Heart right ventricle (tissue), 16 donors: Measurements from ENCODE around the gene CLDND1. TPM values are rescaled to one million over a fixed set of nuclear protein-coding genes. Genes with fewer than 3 reads are reported as not detected.

Experiments
- ATAC-seq, 8 donors: fragments of 200-7000 bp; cut with Tn5 transposase; one replicate each; pipeline ENCODE4 v1.9.1; 2020; ENCODE audit warnings: mild to moderate bottlenecking in 8 of 8, moderate library complexity in 8 of 8, moderate number of reproducible peaks in 1 of 8
- DNase-seq, 2 donors: peaks; one replicate each; pipeline ENCODE4 v3.0.0-alpha.2; 2020
- H3K27ac ChIP-seq, 10 donors: fragments of 200-600 bp; sonication (generic) in 2 of 10; one replicate each; pipeline versions ENCODE4 v1.5.0 to v1.8.0; 2020 to 2022; ENCODE audit warnings: mild to moderate bottlenecking in 3 of 10
- H3K27me3 ChIP-seq, 7 donors: fragments of 200-600 bp; one replicate each; pipeline ENCODE4 v1.8.0; 2021 to 2022; ENCODE audit warnings: mild to moderate bottlenecking in 2 of 7
- H3K36me3 ChIP-seq, 9 donors: fragments of 200-600 bp; sonication (generic) in 1 of 9; one replicate each; pipeline versions ENCODE4 v1.5.0 to v1.8.0; 2020 to 2022; ENCODE audit warnings: mild to moderate bottlenecking in 2 of 9
- H3K4me1 ChIP-seq, 9 donors: fragments of 200-600 bp; sonication (generic) in 1 of 9; one replicate each; pipeline versions ENCODE4 v1.5.0 to v1.8.0; 2020 to 2022; ENCODE audit warnings: mild to moderate bottlenecking in 4 of 9
- H3K4me3 ChIP-seq, 10 donors: fragments of 200-600 bp; sonication (generic) in 2 of 10; one replicate each; pipeline versions ENCODE4 v1.5.0 to v1.8.0; 2020 to 2022; ENCODE audit warnings: mild to moderate bottlenecking in 7 of 10, moderate library complexity in 2 of 10
- H3K9me3 ChIP-seq, 11 donors: fragments of 200-600 bp in 10 of 11; sonication (generic) in 2 of 11; one replicate each; pipeline versions ENCODE4 v1.5.0 to v1.8.0; 2013 to 2022; ENCODE audit warnings: mild to moderate bottlenecking in 2 of 11, control low read depth in 1 of 11, moderate library complexity in 1 of 11
- CTCF ChIP-seq, 9 donors: fragments of 200-600 bp; sonication (generic) in 2 of 9; IDR thresholded peaks; one replicate each; pipeline versions ENCODE4 v1.5.0 to v1.8.0; 2021 to 2022; ENCODE audit warnings: antibody characterized with exemption in 9 of 9, mild to moderate bottlenecking in 5 of 9, moderate library complexity in 1 of 9
- WGBS, 2 donors: extraction: QIAGEN DNeasy Blood & Tissue Kit; methylation state at CpG; one replicate each; pipeline ENCODE4 v1.1.7; 2013; ENCODE audit warnings: inconsistent platforms in 1 of 2; 5-methylcytosine and 5-hydroxymethylcytosine counted together
- intact Hi-C, 10 donors: fragments of 100-400 bp; cut with DNase I; formaldehyde crosslinking; loops; one replicate each; pipeline versions ENCODE4 v1.11.1 to v1.14.2; 2022
- polyA plus RNA-seq, 2 donors: library from polyadenylated mRNA; stranded (reverse); fragments of 200-250 nt; gene quantifications; one replicate each; pipeline ENCODE4 v1.2.3, GENCODE V29; 2013
- total RNA-seq, 10 donors: library from RNA; stranded (reverse); fragmentation: NEBNext Ultra II Directional in 3 of 10; extraction: Animal tissue kit (Norgen Biotek cat#: 25700) in 3 of 10; gene quantifications; one replicate each; pipeline versions ENCODE4 v1.2.1 to v1.2.4, GENCODE V29; 2021 to 2023
- donor health status: Arrhythmogenic right ventricular cardiomyopathy.
- donor health status: ischemic (EF 13 %, LVEDD 7.1; RV severe dilation, severe dysfunction).
- donor health status: healthy with polysubstance abuse.
- donor health status: DM: no; HTN: yes; CAD: no.
- donor health status: DM: no; HTN: no; CAD: no.
- donor health status: ischemic (EF 25% LVEDD 6.9; RV normal size, moderate dysfunction).
- donor health status: ischemic (EF 25% LVEDD 5.7; RV mildly dilated, moderate dysfunction).
- donor health status: healthy.
- donor health status: DM: yes; HTN: yes; CAD: no.
- donor health status: Ischemic cardiomyopathy.
- donor health status: ischemic (EF 35%, LVEDD 5.7; RV mildly dilated, moderate dysfunction).
- donor health status: nonischemic (EF 11% LVEDD 7.7; RV severe dilation, severe dysfunction).
- donor health status: DM: yes; HTN: yes; CAD: no.
- donor health status: PGD.
- donor health status: ischemic (EF 29% LVEDD 5.4; RV normal size, mild dysfunction).
- donor health status: nonischemic (EF 23%, LVEDD 6.1; RV moderate dilation, normal function).

Gene CLDND1
- total and polyA plus RNA-seq, 12 donors, result 55.6 to 99.9 (median 75.5) TPM

GRCh38 chr3:98521897-98522543, 682 bp downstream of the CLDND1 start:
- H3K36me3 ChIP-seq, result peaks cover 0 to 42% (median under 1%) of the 10 kb centered on the region in 9 donors
- H3K27me3 ChIP-seq, result no peaks in the 10 kb centered on the region
- H3K4me1 ChIP-seq, result peaks cover 0 to 41% (median 18%) of the 10 kb centered on the region in 9 donors
- 0 to 1% methylated on average over 16 of the region's 16 CpGs for WGBS, 2 donors
- no peaks in the 10 kb centered on the region for H3K9me3 ChIP-seq
- intact Hi-C loops, result loop anchor here in 6 of 10 donors (5.0 to 10.0 kb wide), 2 partner anchors 70 to 213 kb away; partner anchors contain the start of gene CPOX (in 5 of the 6)
- ATAC-seq (peak; percentile 35 to 73 (median 48)), DNase-seq (peak; percentile 4 to 26)
- H3K4me3 ChIP-seq, result peak overlapping the region; percentile 67 to 91 (median 78)
- peak overlapping the region; percentile 92 to 99 (median 96) for H3K27ac ChIP-seq
- TF ChIP-seq CTCF (IDR thresholded peaks at IDR 0.05), result no peak

GRCh38 chr3:98519351-98519750, 3.4 kb downstream of the CLDND1 start:
- Histone ChIP-seq H3K4me1 (peaks cover 0 to 53% (median 18%) of the 10 kb centered on the region in 9 donors), H3K27me3 (no peaks in the 10 kb centered on the region), H3K9me3 (no peaks in the 10 kb centered on the region), H3K4me3 (no peak overlapping the region), H3K36me3 (peaks cover 0 to 68% (median 11%) of the 10 kb centered on the region in 9 donors), H3K27ac (no peak overlapping the region)
- intact Hi-C loops, result no loop called here
- DNase-seq (no peak), ATAC-seq (no peak)
- no peak for TF ChIP-seq CTCF (IDR thresholded peaks at IDR 0.05)
- 98 to 100% methylated on average over 1 of the region's 1 CpG for WGBS, 2 donors

GRCh38 chr3:98518816-98519215, 3.9 kb downstream of the CLDND1 start:
- ATAC-seq (no peak), DNase-seq (no peak)
- intact Hi-C loops, result no loop called here
- H3K27me3 ChIP-seq, result no peaks in the 10 kb centered on the region
- H3K9me3 ChIP-seq, result no peaks in the 10 kb centered on the region
- WGBS, 2 donors, result 96 to 97% methylated on average over 2 of the region's 2 CpGs
- H3K4me1 ChIP-seq, result peaks cover 0 to 59% (median 18%) of the 10 kb centered on the region in 9 donors
- peaks cover 0 to 73% (median 11%) of the 10 kb centered on the region in 9 donors for H3K36me3 ChIP-seq
- H3K27ac ChIP-seq, result no peak overlapping the region
- TF ChIP-seq CTCF (IDR thresholded peaks at IDR 0.05), result no peak
- no peak overlapping the region for H3K4me3 ChIP-seq

GRCh38 chr3:98514948-98515347, 7.8 kb downstream of the CLDND1 start:
- TF ChIP-seq CTCF (IDR thresholded peaks at IDR 0.05), result no peak

More at GRCh38 chr3:98514948-98515347, 7.8 kb downstream of the CLDND1 start:
- peaks cover 0 to 35% (median 4%) of the 10 kb centered on the region in 9 donors for H3K4me1 ChIP-seq
- 94 to 95% methylated on average over 1 of the region's 1 CpG for WGBS, 2 donors
- no peaks in the 10 kb centered on the region for H3K9me3 ChIP-seq
- no peaks in the 10 kb centered on the region for H3K27me3 ChIP-seq
- peaks cover 0 to 86% (median 15%) of the 10 kb centered on the region in 9 donors for H3K36me3 ChIP-seq
- intact Hi-C loops, result no loop called here
- DNase-seq, result no peak
- no peak overlapping the region for H3K4me3 ChIP-seq
- no peak overlapping the region for H3K27ac ChIP-seq
- no peak for ATAC-seq
